ENCODE measurements around the gene TSPAN32. TPM values are rescaled to one million over a fixed set of nuclear protein-coding genes. Genes with fewer than 3 reads are reported as not detected.

TSPAN32 gene
- total RNA-seq, 1 donor = 1.4 TPM

- no peaks in the 10 kb centered on the region for H3K9me3 ChIP-seq (ENCODE audit: low read depth, low read length)
- H3K36me3 ChIP-seq (ENCODE audit: insufficient read depth, low read length) = no peaks in the 10 kb centered on the region
- H3K4me2 ChIP-seq (ENCODE audit: insufficient read depth, low read length) = no peak overlapping the region
- H3K4me3 ChIP-seq (ENCODE audit: insufficient read depth, low read length) = no peak overlapping the region
- no peaks in the 10 kb centered on the region for H3K27me3 ChIP-seq (ENCODE audit: insufficient read depth, low read length)
- H3K4me1 ChIP-seq (ENCODE audit: insufficient read depth, low read length) = peaks cover 13% of the 10 kb centered on the region
- no peaks in the 10 kb centered on the region for H3K79me2 ChIP-seq (ENCODE audit: insufficient read depth, low read length)
- DNase-seq (ENCODE audit: insufficient read length, low spot score, missing footprints) = peak; percentile 73
- TF ChIP-seq CTCF (IDR thresholded peaks at IDR 0.05; ENCODE audit: extremely low read depth, low read depth, low read length) = no peak
- H2AFZ ChIP-seq (ENCODE audit: low read length) = no peak overlapping the region
- H3K27ac ChIP-seq (ENCODE audit: low read depth, low read length) = no peak overlapping the region
- no peaks in the 10 kb centered on the region for H4K20me1 ChIP-seq (ENCODE audit: insufficient read depth, low read length)
Observed at GRCh38 chr11:2302896-2303626, 1.2 kb downstream of the TSPAN32 start.

- no peak overlapping the region for H2AFZ ChIP-seq (ENCODE audit: low read length)
- H3K4me1 ChIP-seq (ENCODE audit: insufficient read depth, low read length) = peaks cover 13% of the 10 kb centered on the region
- H3K36me3 ChIP-seq (ENCODE audit: insufficient read depth, low read length) = no peaks in the 10 kb centered on the region
- H3K79me2 ChIP-seq (ENCODE audit: insufficient read depth, low read length) = no peaks in the 10 kb centered on the region
- DNase-seq (ENCODE audit: insufficient read length, low spot score, missing footprints) = peak; percentile 69
- no peaks in the 10 kb centered on the region for H4K20me1 ChIP-seq (ENCODE audit: insufficient read depth, low read length)
- no peak overlapping the region for H3K4me3 ChIP-seq (ENCODE audit: insufficient read depth, low read length)
- no peak overlapping the region for H3K4me2 ChIP-seq (ENCODE audit: insufficient read depth, low read length)
- H3K9me3 ChIP-seq (ENCODE audit: low read depth, low read length) = no peaks in the 10 kb centered on the region
- TF ChIP-seq CTCF (IDR thresholded peaks at IDR 0.05; ENCODE audit: extremely low read depth, low read depth, low read length) = no peak
- H3K27ac ChIP-seq (ENCODE audit: low read depth, low read length) = no peak overlapping the region
- no peaks in the 10 kb centered on the region for H3K27me3 ChIP-seq (ENCODE audit: insufficient read depth, low read length)
Observed at GRCh38 chr11:2303627-2304505, 2.1 kb downstream of the TSPAN32 start.

DNA sequence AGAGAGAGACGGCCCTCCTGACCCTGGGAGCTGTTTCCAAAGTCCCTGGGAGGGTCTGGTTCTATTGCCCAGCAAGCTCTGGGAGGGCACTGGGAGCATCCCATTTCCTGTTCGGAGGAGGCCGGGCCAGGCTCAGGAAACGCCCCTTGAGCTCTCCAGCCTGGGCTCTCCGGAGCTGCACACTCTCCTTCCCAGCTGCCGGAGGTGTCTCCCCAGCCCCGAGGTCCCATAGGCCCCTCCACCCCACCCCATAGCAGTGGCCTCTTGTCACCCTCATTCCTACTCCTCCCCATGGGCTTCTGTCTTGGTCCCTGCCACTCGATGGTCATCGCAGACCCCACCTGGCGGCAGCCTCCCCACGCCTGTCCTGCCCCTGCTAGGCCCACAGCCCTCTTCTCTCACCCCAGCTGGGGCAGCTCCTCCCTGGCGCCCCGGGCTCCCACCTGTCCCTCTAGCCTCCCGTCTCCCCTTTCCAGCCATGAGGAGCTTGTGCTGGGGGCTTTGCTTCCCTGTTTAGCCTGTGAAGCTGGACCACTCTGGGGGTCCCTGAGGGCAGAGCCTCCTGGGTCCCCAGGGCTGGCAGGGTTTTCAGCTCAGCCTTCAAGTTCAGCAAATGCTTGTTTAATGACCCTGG is 2.8 kb downstream of the TSPAN32 start:
- H3K9me3 ChIP-seq (ENCODE audit: low read depth, low read length) = no peaks in the 10 kb centered on the region
- no peak overlapping the region for H2AFZ ChIP-seq (ENCODE audit: low read length)
- H3K79me2 ChIP-seq (ENCODE audit: insufficient read depth, low read length) = no peaks in the 10 kb centered on the region
- no peak for TF ChIP-seq CTCF (IDR thresholded peaks at IDR 0.05; ENCODE audit: extremely low read depth, low read depth, low read length)
- no peak overlapping the region for H3K4me3 ChIP-seq (ENCODE audit: insufficient read depth, low read length)
- H4K20me1 ChIP-seq (ENCODE audit: insufficient read depth, low read length) = no peaks in the 10 kb centered on the region
- H3K4me1 ChIP-seq (ENCODE audit: insufficient read depth, low read length) = peaks cover 13% of the 10 kb centered on the region
- no peaks in the 10 kb centered on the region for H3K27me3 ChIP-seq (ENCODE audit: insufficient read depth, low read length)
- no peak overlapping the region for H3K4me2 ChIP-seq (ENCODE audit: insufficient read depth, low read length)
- no peaks in the 10 kb centered on the region for H3K36me3 ChIP-seq (ENCODE audit: insufficient read depth, low read length)
- DNase-seq (ENCODE audit: insufficient read length, low spot score, missing footprints) = peak; percentile 86
- H3K27ac ChIP-seq (ENCODE audit: low read depth, low read length) = no peak overlapping the region
